ENCODE data around the gene ZMYND8. TPM values are rescaled to one million over a fixed set of nuclear protein-coding genes. Genes with fewer than 3 reads are reported as not detected.
"Not testable (repeated sequence)": the region's sequence is repeated elsewhere in the genome, so short reads cannot be mapped to it uniquely, and the experiment has no call there.

Gene ZMYND8
- total RNA-seq, 1 donor from 2014 or later: 52.3 TPM

DNA sequence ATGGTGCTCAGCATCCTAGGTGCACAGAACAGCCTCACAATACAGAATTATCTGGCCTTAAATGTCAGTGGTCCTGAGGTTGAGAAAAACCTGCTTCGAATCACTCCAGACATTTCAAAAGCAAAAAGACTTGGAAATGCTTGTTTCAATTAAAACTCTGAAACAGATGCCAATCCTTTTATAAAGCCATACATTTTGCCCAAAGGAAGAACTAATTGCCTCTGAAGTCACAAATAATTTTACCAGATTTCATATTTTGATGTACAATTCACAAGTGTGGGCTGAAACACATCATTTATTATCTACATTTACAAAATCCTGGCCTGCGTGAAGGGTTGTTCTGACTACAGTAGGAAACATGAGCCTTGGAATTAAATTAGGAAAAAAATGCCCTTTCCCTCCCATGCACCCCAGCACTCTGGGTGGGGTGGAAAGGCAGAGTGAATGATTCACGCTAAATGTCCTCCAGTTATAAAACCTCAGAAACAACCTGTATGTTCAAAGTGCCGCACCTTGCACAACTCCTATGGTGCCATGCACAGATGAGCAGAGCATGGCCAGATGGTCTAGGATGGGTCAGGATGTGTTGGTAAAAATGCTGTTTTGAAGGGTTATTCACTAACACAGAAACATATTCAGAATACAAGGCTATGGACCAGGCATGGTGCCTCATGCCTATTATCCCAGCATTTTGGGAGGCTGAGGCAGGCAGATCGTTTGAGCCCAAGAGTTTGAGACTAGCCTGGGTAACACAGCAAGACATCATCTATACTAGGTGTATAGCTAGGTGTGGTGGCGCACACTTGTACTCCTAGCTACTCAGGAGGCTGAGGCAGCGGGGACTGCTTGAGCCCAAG, 87.0 kb downstream of the ZMYND8 start:
- intact Hi-C loops (cut with micrococcal nuclease): loop anchor here (5.0 kb wide), 1 partner anchor 48 kb away; no protein-coding TSS in a partner anchor

DNA sequence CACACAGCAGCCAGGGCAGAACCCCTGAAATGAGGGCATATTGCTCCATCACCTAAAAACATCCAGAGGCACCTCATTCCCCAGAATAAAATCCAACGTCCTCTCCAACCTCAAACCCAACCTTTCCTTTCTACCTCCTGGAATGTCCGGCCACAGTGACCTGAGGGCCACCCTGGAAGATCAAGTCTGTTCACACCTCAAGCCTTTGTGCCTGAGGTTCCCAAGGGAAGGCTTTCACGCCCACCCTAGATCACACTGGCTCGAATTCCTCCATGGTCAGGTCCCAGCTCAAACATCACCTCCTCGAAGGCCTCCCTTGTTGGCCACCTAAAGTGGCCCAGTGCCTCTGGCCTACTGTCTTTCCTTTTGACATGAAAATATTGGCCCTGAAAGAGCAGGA, 88.9 kb downstream of the ZMYND8 start:
- intact Hi-C loops (cut with micrococcal nuclease): no loop called here

DNA sequence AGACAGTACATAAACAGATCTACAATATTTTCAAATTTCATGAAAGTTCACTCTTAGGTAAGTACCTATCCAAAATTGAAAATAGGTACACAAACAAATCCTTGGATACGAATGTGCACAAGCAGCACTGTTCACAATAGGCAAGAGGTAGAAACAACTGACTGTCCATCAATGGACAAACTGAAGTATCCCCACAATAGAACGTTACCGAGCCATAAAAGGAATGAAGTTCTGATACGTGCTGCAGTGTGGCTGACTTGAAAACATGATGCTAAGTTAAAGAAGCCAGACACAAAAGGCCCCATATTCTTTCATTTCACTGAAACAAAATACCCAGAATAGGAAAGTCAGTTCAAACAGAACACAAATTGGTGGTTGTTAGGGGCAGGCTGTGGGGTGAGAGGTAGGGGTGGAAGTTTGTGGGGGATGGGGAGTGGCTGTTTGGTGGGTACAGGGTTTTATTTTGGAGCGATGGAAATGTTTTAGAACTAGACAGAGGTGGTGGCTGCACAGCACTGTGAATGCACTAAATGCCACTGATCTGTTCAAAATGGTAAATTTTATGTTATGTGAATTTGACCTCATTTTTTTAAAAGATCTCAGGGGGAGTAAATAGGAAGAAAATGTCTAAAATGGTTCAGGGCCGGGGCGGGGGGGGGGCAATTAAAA, 89.5 kb downstream of the ZMYND8 start:
- intact Hi-C loops (cut with micrococcal nuclease): no loop called here

DNA sequence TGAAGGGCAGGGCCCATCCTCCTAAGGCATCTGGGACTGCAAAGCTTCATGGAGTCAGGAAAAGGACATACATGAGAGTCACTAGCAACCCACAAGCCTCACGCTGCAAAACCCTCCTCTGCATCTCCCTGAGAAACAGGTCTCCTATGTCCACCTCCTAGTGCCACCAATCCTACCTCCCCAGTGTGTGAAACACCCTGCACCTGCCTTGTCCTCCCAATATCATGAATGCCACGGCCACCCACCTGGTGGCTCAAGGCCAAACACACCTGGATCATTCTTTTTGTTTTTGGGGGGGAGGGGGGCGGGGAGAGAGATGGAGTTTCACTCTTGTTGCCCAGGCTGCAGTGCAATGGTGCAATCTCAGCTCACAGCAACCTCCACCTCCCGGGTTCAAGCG, 90.5 kb downstream of the ZMYND8 start:
- intact Hi-C loops (cut with micrococcal nuclease): no loop called here

DNA sequence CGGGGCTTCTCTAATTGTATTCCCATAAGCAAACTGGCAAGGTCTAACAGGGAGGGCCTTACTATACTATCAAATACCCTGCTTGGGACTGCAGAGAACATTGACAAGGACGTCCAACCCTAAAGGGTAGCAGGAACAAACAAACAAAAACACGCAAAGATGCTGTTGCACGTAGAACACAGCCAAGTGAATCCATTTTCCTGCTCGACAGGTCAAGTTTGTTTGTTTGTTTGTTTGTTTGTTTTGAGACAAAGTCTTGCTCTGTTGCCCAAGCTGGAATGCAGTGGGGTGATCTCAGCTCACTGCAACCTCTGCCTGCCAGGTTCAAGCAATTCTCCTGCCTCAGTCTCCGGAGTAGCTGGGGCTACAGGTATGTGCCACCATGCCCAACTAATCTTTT, 91.3 kb downstream of the ZMYND8 start:
- intact Hi-C loops (cut with micrococcal nuclease): no loop called here

DNA sequence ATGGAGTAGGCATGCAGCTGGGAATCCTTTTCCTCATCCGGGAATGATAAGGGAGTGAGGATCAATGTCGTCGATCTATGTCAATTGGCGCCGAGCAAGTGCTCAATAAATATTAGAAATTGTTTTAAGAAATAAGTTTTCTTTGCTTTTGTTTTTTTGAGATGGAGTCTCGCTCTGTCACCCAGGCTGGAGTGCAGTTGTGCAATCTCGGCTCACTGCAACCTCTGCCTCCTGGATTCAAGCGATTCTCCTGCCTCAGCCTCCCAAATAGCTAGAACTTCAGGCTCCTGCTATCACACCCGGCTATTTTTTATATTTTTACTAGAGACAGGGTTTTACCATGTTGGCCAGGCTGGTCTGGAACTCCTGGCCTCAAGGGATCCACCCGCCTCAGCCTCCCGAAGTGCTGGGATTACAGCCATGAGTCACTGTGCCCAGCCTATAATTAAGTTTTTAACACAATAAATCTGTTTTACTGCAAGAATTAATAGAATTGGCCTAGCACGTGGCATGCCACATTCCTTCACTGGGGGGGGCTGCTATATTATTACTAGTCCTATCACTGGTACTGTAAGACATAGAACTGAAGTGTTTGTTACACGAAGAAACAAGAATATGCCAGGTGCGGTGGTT, 92.2 kb downstream of the ZMYND8 start:
- intact Hi-C loops (cut with micrococcal nuclease): not testable (repeated sequence)

DNA sequence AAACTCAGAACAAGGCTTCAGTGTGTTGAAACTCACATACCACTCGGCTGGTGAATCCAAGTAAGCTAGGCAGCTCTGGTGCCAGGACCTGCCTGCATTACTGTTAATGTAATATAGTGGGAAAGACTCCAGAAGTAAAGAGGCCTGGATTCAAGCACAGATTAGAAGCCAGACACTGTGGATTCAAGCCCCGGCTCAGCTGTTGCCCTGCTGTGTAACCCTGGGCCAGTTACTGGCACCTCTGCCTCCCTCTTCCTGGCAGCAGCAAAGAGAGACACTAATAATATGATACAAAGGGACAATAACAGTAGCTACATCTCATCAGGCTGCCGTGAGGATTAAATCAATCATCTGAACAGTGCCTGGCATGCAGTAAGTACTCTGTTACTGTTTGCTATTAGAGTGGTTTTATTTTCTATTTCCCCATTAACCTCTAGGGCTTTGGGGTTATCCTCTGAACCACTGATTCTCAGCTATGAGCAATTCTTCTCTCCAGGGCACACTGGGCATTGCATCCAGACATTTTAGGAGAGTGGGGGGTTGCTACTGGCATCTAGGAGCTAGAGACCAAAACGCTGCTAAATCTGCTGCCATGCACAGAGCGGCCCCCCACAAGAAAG, 92.9 kb downstream of the ZMYND8 start:
- intact Hi-C loops (cut with micrococcal nuclease): no loop called here

DNA sequence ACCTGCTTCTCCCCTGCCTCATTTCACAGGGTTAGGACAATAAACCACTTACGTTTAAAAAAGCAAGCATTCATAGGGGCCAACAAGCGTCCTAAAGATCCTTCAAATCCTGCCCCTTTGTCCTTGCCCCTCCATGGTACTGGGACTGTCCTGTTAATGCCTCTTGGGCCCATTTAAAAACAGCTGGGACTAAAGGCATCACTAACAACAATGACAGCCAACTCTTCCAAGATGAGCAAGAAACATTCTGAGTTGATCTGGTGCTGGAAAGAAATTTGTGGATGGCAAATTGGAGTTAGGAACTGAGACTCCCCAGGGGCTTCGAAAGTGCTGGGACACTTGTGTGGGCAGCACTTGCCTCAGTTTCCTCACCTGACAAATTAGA, 93.4 kb downstream of the ZMYND8 start:
- intact Hi-C loops (cut with micrococcal nuclease): no loop called here

DNA sequence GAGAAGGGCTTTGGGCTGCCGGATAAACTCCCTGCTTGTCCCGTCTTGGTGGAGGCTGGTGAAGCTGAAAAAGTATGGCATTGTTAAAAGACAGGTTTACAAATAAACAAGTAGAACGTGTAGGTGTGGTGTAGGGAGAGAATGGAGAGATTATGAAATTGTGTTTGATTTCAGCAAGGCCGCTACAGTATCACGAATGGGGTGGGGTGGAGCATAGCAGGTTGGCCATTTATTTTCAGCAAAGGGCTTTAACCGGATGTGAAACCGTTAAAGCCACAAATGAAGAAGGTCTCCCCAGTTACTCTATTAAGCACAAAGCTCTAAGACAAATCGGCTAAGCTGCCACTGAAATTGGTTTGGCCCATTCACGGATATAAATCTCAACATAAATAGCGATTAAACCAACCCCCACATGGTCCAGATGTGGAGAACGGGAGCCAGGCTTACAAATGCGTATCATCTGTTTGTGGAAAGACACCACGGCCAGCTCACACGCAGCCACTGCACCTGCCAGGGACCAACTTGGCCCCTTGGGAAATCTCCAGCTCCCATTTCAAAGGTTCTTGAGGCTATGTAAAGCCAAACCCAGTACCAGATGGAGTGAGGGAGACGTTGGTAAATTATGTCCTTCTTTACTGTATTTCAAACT, 94.0 kb downstream of the ZMYND8 start:
- intact Hi-C loops (cut with micrococcal nuclease): no loop called here

DNA sequence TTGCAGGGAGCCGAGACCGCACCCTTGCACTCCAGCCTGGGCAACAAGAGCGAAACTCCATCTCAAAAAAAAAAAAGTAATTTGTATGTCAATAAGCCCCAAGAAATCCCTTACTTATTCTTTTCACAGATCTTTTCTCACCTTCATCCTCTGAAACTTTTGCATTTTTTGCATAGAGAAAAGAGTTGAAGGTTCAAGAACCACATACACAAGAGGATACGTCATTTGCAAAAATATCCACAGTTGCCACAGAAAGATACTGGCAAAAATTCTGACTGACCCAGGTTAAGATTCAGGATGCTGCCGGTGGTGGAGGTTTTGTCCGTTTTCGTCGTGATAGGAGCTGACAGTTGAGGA, 94.5 kb downstream of the ZMYND8 start:
- intact Hi-C loops (cut with micrococcal nuclease): no loop called here

DNA sequence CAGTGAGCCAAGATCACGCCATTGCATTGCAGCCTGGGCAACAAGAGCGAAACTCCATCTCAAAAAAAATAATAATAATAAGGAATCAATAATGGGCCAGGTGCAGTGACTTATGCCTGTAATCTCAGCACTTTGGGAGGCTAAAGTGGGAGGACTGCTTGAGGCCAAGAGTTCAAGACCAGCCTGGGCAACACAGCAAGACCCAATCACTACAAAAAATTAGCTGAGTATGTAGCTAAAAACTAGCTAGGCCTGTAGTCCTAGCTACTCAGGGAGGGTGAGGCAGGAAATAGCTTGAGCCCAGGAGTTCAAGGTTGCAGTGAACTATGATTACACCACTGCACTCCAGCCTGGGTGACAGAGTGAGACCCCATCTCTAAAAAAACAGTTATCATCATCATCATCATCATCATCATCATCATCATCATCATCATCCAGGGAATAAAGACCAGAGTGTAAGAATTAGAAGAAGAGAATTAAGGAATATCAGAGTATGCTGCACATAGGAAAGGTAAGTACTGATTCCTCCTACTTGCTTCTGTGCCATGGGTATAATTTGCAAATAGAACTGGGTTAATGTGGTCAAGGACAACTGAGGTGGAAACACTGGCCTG, 95.2 kb downstream of the ZMYND8 start:
- intact Hi-C loops (cut with micrococcal nuclease): not testable (repeated sequence)

DNA sequence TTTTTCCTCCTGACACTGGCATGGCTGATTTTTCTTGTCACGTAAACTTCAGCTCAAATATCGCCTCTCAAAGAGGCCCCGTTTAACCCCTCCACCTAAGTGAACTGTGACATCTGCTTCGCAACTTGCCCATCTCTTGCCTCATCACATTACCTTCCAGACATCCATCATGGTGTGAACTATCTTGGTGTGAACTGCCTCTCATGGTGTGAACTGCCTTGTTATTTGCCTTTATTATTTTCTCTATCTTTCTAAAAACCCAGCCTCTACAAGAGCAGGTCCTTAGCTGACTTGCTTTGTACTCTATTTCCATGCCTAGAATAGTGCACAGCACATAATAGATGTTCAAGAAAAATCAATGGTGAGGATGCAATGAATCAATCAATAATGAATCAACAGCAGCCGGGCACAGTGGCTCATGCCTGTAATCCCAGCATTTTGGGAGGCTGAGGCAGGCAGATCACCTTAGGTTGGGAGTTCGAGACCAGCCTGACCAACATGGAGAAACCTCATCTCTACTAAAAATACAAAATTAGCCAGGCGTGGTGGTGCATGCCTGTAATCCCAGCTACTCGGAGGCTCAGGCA, 95.9 kb downstream of the ZMYND8 start:
- intact Hi-C loops (cut with micrococcal nuclease): not testable (repeated sequence)

DNA sequence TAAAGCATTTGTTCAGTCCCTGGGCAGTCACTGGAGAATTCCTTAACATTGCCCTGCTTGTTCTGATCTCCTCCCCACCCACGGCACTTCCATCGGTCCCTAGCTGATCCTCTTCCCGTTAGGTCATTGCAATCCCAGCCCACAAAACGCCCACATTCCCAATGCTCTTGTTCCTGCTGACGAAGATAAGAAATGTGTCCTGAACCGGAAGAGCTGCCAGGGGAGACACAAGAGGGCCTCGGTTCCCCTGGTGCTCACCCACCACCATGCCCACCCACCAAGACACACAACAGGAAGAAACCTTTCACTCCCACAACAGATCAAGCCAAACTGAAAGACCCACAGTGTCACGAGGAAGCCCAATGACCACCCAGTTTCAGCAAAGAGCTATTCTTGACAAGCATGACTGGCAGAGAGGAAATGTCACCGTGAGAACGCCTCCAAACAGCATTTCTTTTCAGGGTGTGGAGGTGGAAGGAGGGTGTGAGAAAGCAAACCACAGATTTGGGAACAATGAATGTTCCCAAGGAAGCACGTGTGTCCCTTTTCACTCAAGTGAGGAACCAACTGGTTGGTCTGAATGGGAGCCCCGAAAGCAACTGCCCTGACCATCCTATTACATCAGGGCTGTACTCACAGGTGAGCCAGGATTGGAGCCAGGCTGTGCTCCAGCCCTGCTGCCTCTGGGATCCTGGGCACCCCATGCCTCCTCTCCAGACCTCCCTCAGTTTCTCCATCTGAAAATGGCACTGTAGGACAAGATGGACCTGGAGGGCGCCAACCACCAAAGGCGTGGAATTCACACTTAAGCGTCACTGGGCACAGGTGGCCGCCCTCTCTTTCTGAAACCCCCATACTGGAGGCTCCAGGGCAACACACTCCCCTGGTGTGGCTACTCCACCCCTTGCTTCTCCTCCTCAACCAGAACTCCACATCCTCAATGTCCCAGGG, 97.5 kb downstream of the ZMYND8 start:
- intact Hi-C loops (cut with micrococcal nuclease): no loop called here

DNA sequence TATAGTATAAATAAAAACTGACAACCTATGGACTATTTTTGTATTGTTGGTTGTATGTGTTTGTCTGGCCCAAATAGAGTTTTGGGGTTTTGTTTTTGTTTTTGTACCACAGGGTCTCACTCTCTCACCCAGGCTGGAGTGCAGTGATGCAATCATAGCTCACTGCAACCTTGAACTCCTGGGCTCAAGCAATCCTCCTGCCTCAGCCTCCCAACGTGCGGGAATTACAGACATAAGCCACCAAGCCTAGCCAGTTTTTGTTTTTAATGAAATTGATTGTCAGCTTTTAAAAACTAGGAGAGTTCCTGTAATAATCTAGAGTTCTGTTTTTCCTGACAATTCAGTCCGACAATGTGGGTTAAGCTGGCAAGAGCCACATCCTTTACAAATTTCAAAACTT, 98.7 kb downstream of the ZMYND8 start:
- intact Hi-C loops (cut with micrococcal nuclease): no loop called here

DNA sequence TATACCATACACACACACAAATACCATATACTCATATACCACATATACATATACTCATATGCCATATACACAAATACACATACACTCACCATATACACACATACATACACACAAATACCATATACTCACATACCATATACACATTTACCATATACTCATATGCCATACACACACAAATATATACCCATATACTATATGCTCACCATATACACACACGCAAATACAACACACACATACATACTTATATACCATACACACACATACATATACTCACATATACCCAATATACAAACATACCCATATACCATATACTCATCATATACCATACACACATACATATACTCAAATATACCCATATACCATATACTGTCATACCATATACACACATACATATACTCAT, 99.2 kb downstream of the ZMYND8 start:
- intact Hi-C loops (cut with micrococcal nuclease): no loop called here

DNA sequence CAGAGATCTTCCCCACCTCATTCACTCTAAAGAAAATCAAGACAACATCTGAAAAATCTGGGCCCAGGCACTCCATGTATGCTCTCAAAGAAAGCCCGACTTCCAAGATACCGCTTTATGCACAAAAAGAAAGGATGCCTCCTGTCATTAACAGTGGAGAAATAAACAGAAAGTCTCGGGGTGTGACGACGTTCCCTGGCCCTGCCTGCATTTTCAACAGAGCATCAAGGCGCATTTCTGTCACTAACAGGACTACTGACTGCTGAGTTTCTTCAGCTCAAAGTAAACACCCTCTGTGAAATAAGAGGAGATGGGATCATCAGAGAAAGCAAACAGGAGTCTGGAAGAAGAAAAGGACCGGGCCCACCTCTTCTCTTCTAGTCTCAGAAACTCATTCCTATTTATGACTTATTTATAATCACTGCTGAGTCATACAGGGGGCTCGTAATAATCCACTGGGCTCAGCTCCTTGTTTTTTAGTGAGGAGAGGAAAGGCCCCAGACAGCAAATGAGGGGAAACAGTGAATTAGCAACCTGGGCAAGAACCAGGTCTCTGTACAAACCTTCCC, 99.7 kb downstream of the ZMYND8 start:
- intact Hi-C loops (cut with micrococcal nuclease): no loop called here

DNA sequence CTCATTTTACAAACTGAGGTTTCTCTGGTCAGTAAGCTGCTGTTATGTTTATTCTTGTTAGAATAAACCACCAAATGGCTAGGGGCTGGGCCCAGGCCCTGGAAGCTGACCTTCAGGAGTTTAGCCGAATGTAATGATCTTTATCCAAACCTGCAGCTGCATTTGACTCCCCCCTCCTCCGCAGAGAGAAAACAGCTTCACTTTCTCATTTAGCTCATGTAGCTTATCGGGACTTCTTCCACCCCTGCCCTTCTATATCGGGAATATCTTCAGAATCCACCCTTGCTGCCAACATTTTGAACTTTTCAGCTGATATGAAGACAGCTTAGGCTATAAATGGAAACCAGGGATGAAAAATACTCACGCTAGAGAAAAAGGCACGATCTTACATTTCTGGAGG, 102.6 kb downstream of the ZMYND8 start:
- intact Hi-C loops (cut with micrococcal nuclease): no loop called here

DNA sequence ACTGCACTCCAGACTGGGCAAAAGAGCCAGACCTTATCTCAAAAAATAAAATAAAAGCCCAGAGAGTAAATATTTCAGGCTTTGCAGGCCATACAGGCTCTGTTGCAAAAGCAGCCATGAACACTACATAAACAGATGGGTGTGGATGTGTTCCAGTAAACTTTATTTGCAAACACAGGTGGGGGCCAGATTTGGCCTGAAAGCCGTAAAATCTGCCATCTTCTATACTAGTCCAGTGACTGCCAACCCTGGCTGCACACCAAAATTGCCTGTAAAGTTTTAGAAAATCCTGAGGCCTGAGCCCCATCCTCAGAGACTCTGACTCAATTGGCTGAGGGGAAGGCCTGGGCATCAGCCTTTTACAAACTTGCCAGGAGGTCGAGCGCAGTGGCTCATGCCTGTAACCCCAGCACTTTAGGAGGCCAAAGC, 103.6 kb downstream of the ZMYND8 start:
- intact Hi-C loops (cut with micrococcal nuclease): no loop called here
